HG03378 (cell line): ENCODE data around the gene LSM14B.

ENCODE experiments used
- ATAC-seq: cut with Tn5 transposase; IDR thresholded peaks from one replicate; pipeline ENCODE4 v1.9.1; 2021; ENCODE audit warnings: mild to moderate bottlenecking, moderate library complexity; ENCODE audit not compliant: unreplicated experiment

The LSM14B gene

DNA sequence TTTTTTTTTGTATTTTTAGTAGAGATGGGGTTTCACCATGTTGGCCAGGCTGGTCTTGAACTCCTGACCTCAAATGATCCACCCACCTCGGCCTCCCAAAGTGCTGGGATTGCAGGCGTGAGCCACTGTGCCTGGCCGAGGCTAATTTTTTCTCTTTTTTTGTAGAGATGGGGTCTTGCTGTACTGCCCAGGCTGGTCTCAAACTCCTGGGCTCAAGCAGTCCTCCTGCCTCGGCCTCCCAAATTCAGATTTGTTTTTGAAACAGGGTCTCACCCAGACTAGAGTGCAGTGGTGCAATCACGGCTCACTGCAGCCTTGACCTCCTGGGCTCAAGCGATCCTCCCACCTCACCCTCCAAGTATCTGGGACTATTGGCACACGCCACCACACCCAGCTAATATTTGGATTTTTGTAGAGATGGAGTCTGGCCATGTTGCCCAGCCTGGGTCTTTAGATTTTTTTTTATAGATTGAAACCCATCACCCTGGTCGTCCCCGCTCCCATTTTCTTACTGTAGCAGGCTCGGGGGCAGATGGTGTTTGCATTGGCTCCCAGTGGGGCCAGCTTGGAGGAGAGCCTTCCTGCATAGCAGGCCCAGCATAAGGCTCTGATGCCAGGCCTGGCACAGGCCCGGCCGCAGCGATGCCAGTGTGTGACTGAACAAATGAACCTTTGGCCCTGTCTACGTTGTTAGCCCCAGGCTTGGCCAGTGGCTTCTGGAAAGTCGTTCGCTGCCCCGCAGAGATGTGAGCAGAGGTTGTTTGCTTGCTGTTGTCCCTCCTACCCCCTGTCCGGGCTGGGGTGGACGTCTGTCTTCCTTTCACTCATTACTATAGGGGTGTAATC, 56.3 kb downstream of the LSM14B start:
- ATAC-seq = no peak

DNA sequence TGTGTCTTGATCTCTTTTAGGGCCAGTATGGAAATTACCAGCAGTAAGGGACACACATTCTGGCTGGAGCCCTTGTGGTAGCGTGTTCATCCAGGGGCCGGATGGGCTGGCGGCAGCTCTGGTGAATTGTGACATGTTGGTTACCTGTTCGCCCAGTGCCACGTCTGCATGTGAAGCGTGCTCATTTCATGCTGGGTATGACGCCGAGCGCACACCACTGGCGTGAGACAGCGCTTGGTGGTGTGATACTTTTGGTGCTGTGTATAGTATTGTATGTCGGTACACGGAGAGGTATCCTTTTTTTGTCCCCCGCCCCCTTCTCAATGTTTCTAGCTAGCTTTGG, 56.9 kb downstream of the LSM14B start:
- ATAC-seq = no peak

DNA sequence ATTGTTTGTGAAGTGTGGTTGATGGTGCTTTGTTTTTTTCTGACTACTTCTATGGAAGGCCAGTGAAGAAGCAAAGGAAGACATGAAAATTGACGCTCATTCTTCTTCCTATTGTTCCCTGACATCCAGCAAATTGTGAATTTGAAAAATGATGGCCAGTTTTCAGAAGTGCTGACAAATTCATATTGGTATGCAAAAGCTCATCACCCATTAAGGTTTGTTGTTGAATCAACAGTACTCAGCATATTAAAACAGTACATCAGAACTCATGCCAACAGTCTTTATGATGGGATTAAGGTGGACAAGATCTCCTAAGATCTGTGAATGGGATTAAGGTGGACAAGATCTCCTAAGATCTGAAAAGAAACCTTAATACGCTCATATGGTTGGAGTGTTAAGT, 59.5 kb downstream of the LSM14B start:
- no peak for ATAC-seq

- peak; percentile 75 for ATAC-seq
Measured at GRCh38 chr20:62182469-62183425, 60.5 kb downstream of the LSM14B start, which contains the start of gene MTG2. MTG2 (plus strand) TSS chr20:62183028; CDS start chr20:62193421, 10,393 bp downstream.

DNA sequence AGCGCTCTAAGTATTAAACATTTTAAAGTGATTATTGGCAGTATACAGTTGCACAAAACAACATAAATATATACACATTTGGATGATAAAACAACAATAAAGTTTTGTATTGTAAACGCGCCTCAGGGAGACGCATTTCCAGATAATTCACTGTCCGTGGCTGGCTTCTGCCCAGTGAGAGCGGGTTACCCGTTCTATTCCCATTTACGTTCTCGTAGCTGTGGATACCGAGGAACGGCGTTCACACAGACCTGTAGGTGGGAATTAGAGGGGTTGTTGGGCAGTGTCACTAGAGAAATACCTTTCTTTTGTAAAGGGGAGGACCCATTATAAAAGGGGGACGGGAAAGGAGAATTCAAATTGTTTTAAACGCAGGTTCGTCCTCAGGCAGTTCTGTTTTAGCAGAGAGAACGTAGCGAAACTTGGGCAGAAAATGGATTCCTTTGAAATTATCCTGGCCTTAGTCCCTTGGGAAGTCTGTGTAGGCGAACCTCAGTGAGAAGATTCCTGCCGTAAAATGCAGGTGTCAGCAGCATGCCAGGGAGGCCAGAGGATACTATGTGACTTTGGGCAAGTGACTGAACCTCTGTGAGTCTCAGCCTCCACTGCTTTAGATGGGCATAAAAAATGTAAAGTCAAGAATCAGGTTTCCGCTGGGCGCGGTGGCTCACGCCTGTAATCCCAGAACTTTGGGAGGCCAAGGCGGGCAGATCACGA, 61.3 kb downstream of the LSM14B start:
- no peak for ATAC-seq
